Brain microvascular endothelial cell (primary cell): ENCODE results near the gene USP3.

Experiments
- DNase-seq: peaks from one replicate; pipeline ENCODE4 v3.0.0-alpha.2; 2020
- H3K27ac ChIP-seq: fragments of 250-450 bp; sonication (Bioruptor Pico); 2 replicates; pipeline ENCODE4 v1.5.1; 2020; ENCODE audit warnings: mild to moderate bottlenecking, moderate library complexity
- H3K27me3 ChIP-seq: fragments of 250-450 bp; sonication (Bioruptor Pico); replicated peaks from 2 replicates; pipeline ENCODE4 v1.5.1; 2020; ENCODE audit warnings: mild to moderate bottlenecking
- H3K36me3 ChIP-seq: fragments of 250-450 bp; sonication (Bioruptor Pico); replicated peaks from 2 replicates; pipeline ENCODE4 v1.5.1; 2020; ENCODE audit warnings: mild to moderate bottlenecking
- H3K4me3 ChIP-seq: 2 replicates; pipeline ENCODE4 v1.5.1; 2011; ENCODE audit warnings: low read depth, mild to moderate bottlenecking, control low read depth, low read length, moderate library complexity
- CTCF ChIP-seq: IDR thresholded peaks from 2 replicates; pipeline ENCODE4 v1.5.1; 2011; ENCODE audit warnings: low read depth, mild to moderate bottlenecking, moderate library complexity, low read length, control low read depth, inconsistent platforms; ENCODE audit errors: missing control alignments
- in situ Hi-C: cut with HindIII; loops from 2 replicates; pipeline ENCODE4 v1.10.0; 2017; ENCODE audit warnings: low sequenced_read_pairs, low pct_ligation_motif_present

The USP3 gene

GRCh38 chr15:63572749-63573464 is 68.5 kb downstream of the USP3 start:
- TF ChIP-seq CTCF: no peak
- H3K4me3 ChIP-seq: no peak overlapping the region
- H3K27ac ChIP-seq: no peak overlapping the region
- peaks cover 20% of the 10 kb centered on the region for H3K36me3 ChIP-seq
- no peaks in the 10 kb centered on the region for H3K27me3 ChIP-seq
- no peak for DNase-seq
- in situ Hi-C loops: no loop called here

GRCh38 chr15:63573533-63573932 is 69.1 kb downstream of the USP3 start:
- Histone ChIP-seq H3K4me3 (no peak overlapping the region), H3K36me3 (peaks cover 19% of the 10 kb centered on the region), H3K27me3 (no peaks in the 10 kb centered on the region), H3K27ac (no peak overlapping the region)
- no peak for TF ChIP-seq CTCF
- in situ Hi-C loops: no loop called here
- DNase-seq: peak; percentile 20

GRCh38 chr15:63575312-63575711 is 70.9 kb downstream of the USP3 start:
- Histone ChIP-seq H3K27me3 (no peaks in the 10 kb centered on the region), H3K36me3 (peaks cover 12% of the 10 kb centered on the region), H3K27ac (no peak overlapping the region), H3K4me3 (no peak overlapping the region)
- TF ChIP-seq CTCF: no peak
- in situ Hi-C loops: no loop called here
- no peak for DNase-seq

- DNase-seq: no peak
- Histone ChIP-seq H3K36me3 (peaks cover 6% of the 10 kb centered on the region), H3K27ac (no peak overlapping the region), H3K27me3 (no peaks in the 10 kb centered on the region), H3K4me3 (no peak overlapping the region)
- TF ChIP-seq CTCF: no peak
- in situ Hi-C loops: no loop called here
Measured at GRCh38 chr15:63576441-63576840, 72.0 kb downstream of the USP3 start.

GRCh38 chr15:63582179-63582578 is 77.8 kb downstream of the USP3 start:
- no peaks in the 10 kb centered on the region for H3K27me3 ChIP-seq
- H3K4me3 ChIP-seq: no peak overlapping the region
- in situ Hi-C loops: no loop called here
- no peak for DNase-seq
- no peak for TF ChIP-seq CTCF
- H3K36me3 ChIP-seq: no peaks in the 10 kb centered on the region
- H3K27ac ChIP-seq: no peak overlapping the region

- Histone ChIP-seq H3K4me3 (no peak overlapping the region), H3K27me3 (no peaks in the 10 kb centered on the region), H3K27ac (peak overlapping the region; percentile 2), H3K36me3 (no peaks in the 10 kb centered on the region)
- no peak for TF ChIP-seq CTCF
- DNase-seq: peak; percentile 92
- in situ Hi-C loops: no loop called here
Measured at GRCh38 chr15:63582718-63583426, 78.5 kb downstream of the USP3 start.
